ENCODE results near the gene UGDH. TPM values are rescaled to one million over a fixed set of nuclear protein-coding genes. Genes with fewer than 3 reads are reported as not detected.
A peak's percentile ranks its signal among the peaks of the same experiment; 100 is the strongest.

The UGDH gene
- total RNA-seq, 1 experiment from 2014 or later = 53.4 TPM

DNA sequence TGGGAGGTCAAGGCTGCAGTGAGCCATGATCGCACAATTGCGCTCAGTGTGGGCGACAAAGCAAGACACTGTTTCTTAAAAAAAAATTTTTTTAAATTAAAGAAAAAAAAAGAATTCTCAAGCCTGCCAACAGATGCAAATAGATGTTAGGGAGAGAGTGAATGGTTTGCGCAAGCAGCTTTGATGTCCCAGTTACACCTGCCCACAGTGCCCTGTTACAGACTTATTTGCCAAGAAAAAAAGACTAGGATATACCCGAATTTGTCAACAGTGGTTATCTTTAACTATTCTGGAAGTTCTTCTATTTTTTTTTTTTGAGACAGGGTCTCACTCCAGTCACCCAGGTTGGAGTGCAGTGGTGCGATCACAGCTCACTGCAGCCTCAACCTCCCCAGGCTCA, 44.3 kb upstream of the UGDH start:
- Histone ChIP-seq H4K20me1 (ENCODE audit: low read length) (no peaks in the 10 kb centered on the region), H3K4me2 (ENCODE audit: low read length) (no peak overlapping the region), H2AFZ (ENCODE audit: low read length) (no peak overlapping the region), H3K36me3 (ENCODE audit: low read depth, low read length) (no peaks in the 10 kb centered on the region), H3K9me3 (ENCODE audit: low read length) (no peaks in the 10 kb centered on the region), H3K79me2 (ENCODE audit: low read length) (no peaks in the 10 kb centered on the region), H3K9ac (ENCODE audit: low read length) (no peak overlapping the region), H3K9me2 (replicated peaks; ENCODE audit: low read length) (no peaks in the 10 kb centered on the region), H3K27me3 (ENCODE audit: low read length) (no peaks in the 10 kb centered on the region), H3K27ac (ENCODE audit: low read length) (no peak overlapping the region), H3K4me1 (ENCODE audit: insufficient read depth, low read length) (peaks cover 19% of the 10 kb centered on the region), H3F3A (ENCODE audit: low read length, unreplicated experiment) (peaks cover 4% of the 10 kb centered on the region), H3K4me3 (ENCODE audit: low read length) (no peak overlapping the region)
- intact Hi-C loops (cut with micrococcal nuclease) = loop anchor here (5.0 kb wide), 1 partner anchor 44 kb away; the partner anchor contains the start of gene UGDH
- ChIA-PET CTCF (no interaction called here), POLR2A (ENCODE audit: unreplicated experiment) (no interaction called here)
- no peak for TF ChIP-seq EZH2 (IDR thresholded peaks at IDR 0.05; ENCODE audit: low read length, unreplicated experiment)
- TF ChIP-seq EZH2phosphoT487 (IDR thresholded peaks at IDR 0.05; ENCODE audit: borderline replicate concordance, low read length) = no peak
- TF ChIP-seq, protein P1, sequence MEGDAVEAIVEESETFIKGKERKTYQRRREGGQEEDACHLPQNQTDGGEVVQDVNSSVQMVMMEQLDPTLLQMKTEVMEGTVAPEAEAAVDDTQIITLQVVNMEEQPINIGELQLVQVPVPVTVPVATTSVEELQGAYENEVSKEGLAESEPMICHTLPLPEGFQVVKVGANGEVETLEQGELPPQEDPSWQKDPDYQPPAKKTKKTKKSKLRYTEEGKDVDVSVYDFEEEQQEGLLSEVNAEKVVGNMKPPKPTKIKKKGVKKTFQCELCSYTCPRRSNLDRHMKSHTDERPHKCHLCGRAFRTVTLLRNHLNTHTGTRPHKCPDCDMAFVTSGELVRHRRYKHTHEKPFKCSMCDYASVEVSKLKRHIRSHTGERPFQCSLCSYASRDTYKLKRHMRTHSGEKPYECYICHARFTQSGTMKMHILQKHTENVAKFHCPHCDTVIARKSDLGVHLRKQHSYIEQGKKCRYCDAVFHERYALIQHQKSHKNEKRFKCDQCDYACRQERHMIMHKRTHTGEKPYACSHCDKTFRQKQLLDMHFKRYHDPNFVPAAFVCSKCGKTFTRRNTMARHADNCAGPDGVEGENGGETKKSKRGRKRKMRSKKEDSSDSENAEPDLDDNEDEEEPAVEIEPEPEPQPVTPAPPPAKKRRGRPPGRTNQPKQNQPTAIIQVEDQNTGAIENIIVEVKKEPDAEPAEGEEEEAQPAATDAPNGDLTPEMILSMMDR (conservative IDR thresholded peaks at IDR 0.05; ENCODE audit: low read depth, low read length) = no peak
- no peak for DNase-seq
- ATAC-seq = no peak
- no TSS peak for BruUV-seq (replicated peaks)

- CTCF ChIA-PET = no interaction called here
- no peak for ATAC-seq
Observed at GRCh38 chr4:39571054-39571453, 43.8 kb upstream of the UGDH start.

GRCh38 chr4:39569209-39569608, 42.0 kb upstream of the UGDH start:
- H3F3A ChIP-seq (ENCODE audit: low read length, unreplicated experiment) = peaks cover 4% of the 10 kb centered on the region
- BruUV-seq (replicated peaks) = no TSS peak
- peak overlapping the region; percentile 40; the same call in 1 of the 2 replicates for H3K4me3 ChIP-seq (ENCODE audit: low read length)
- no peaks in the 10 kb centered on the region for H3K9me2 ChIP-seq (replicated peaks; ENCODE audit: low read length)
- POLR2A ChIA-PET (ENCODE audit: unreplicated experiment) = interaction anchor here (0.5 to 0.7 kb wide), 2 partner anchors 12 to 42 kb away, joined by 3 to 4 read pairs; no protein-coding TSS in a partner anchor
- intact Hi-C loops (cut with micrococcal nuclease) = no loop called here
- H2AFZ ChIP-seq (ENCODE audit: low read length) = peak overlapping the region; percentile 53; the same call in 1 of the 2 replicates
- no peaks in the 10 kb centered on the region for H3K79me2 ChIP-seq (ENCODE audit: low read length)
- CTCF ChIA-PET = no interaction called here
- H4K20me1 ChIP-seq (ENCODE audit: low read length) = no peaks in the 10 kb centered on the region
- H3K36me3 ChIP-seq (ENCODE audit: low read depth, low read length) = no peaks in the 10 kb centered on the region
- no peak for ATAC-seq
- no peaks in the 10 kb centered on the region for H3K27me3 ChIP-seq (ENCODE audit: low read length)
- peak overlapping the region; percentile 77 for H3K4me2 ChIP-seq (ENCODE audit: low read length)
- H3K9ac ChIP-seq (ENCODE audit: low read length) = peak overlapping the region; percentile 40
- H3K4me1 ChIP-seq (ENCODE audit: insufficient read depth, low read length) = peaks cover 21% of the 10 kb centered on the region
- peak overlapping the region; percentile 80 for H3K27ac ChIP-seq (ENCODE audit: low read length)
- H3K9me3 ChIP-seq (ENCODE audit: low read length) = no peaks in the 10 kb centered on the region
- TF ChIP-seq EZH2phosphoT487 (IDR thresholded peaks at IDR 0.05; ENCODE audit: borderline replicate concordance, low read length) (no peak), EZH2 (IDR thresholded peaks at IDR 0.05; ENCODE audit: low read length, unreplicated experiment) (no peak)
- TF ChIP-seq, protein P1 (conservative IDR thresholded peaks at IDR 0.05; ENCODE audit: low read depth, low read length) = no peak
- DNase-seq = no peak

More at GRCh38 chr4:39571054-39571453, 43.8 kb upstream of the UGDH start:
- POLR2A ChIA-PET (ENCODE audit: unreplicated experiment) = no interaction called here
- H3K4me1 ChIP-seq (ENCODE audit: insufficient read depth, low read length) = peaks cover 23% of the 10 kb centered on the region
- no peaks in the 10 kb centered on the region for H3K36me3 ChIP-seq (ENCODE audit: low read depth, low read length)
- H3K27me3 ChIP-seq (ENCODE audit: low read length) = no peaks in the 10 kb centered on the region
- H3K27ac ChIP-seq (ENCODE audit: low read length) = no peak overlapping the region
- H3K9ac ChIP-seq (ENCODE audit: low read length) = no peak overlapping the region
- H3K9me3 ChIP-seq (ENCODE audit: low read length) = no peaks in the 10 kb centered on the region
- H3K9me2 ChIP-seq (replicated peaks; ENCODE audit: low read length) = no peaks in the 10 kb centered on the region
- H3K79me2 ChIP-seq (ENCODE audit: low read length) = no peaks in the 10 kb centered on the region
- no peaks in the 10 kb centered on the region for H4K20me1 ChIP-seq (ENCODE audit: low read length)
- no peak overlapping the region for H2AFZ ChIP-seq (ENCODE audit: low read length)
- intact Hi-C loops (cut with micrococcal nuclease) = loop anchor here (5.0 kb wide), 1 partner anchor 44 kb away; the partner anchor contains the start of gene UGDH
- peaks cover 4% of the 10 kb centered on the region for H3F3A ChIP-seq (ENCODE audit: low read length, unreplicated experiment)
- TF ChIP-seq EZH2phosphoT487 (IDR thresholded peaks at IDR 0.05; ENCODE audit: borderline replicate concordance, low read length) (no peak), EZH2 (IDR thresholded peaks at IDR 0.05; ENCODE audit: low read length, unreplicated experiment) (no peak)
- TF ChIP-seq, protein P1 (conservative IDR thresholded peaks at IDR 0.05; ENCODE audit: low read depth, low read length) = no peak
- no TSS peak for BruUV-seq (replicated peaks)
- H3K4me3 ChIP-seq (ENCODE audit: low read length) = no peak overlapping the region
- no peak overlapping the region for H3K4me2 ChIP-seq (ENCODE audit: low read length)
- DNase-seq = no peak

Measured in PC-3 (cell line).